AG04449 (cell line): Measurements from ENCODE around the gene SLC25A2.
"Not testable (repeated sequence)": the region's sequence is repeated elsewhere in the genome, so short reads cannot be mapped to it uniquely, and the experiment has no call there.

Experiments used
- CTCF ChIA-PET: fragments of 350-600 bp; formaldehyde crosslinking; extraction: SDS; loops from one replicate; lab custom pipeline; 2021; ENCODE audit warnings: antibody characterized with exemption; lab: Yijun Ruan, JAX
- POLR2A ChIA-PET: fragments of 400-600, 350-600 bp; formaldehyde crosslinking; extraction: SDS; loops from one replicate; lab custom pipeline; 2020; ENCODE audit warnings: antibody characterized with exemption, inconsistent platforms; lab: Yijun Ruan, JAX
- DNase-seq: peaks from one replicate; pipeline ENCODE4 v3.0.0-alpha.2; 2010; ENCODE audit warnings: low read depth, low spot score
- H3K4me3 ChIP-seq: 2 replicates; pipeline ENCODE4 v1.5.1; 2011; ENCODE audit warnings: low read depth, mild to moderate bottlenecking, control low read depth, low read length
- CTCF ChIP-seq: IDR thresholded peaks from one replicate; pipeline ENCODE4 v1.5.1; 2011; ENCODE audit warnings: mild to moderate bottlenecking, moderate library complexity, low read length, control low read depth, inconsistent platforms; ENCODE audit not compliant: insufficient read depth; ENCODE audit errors: missing control alignments

Gene SLC25A2

DNA sequence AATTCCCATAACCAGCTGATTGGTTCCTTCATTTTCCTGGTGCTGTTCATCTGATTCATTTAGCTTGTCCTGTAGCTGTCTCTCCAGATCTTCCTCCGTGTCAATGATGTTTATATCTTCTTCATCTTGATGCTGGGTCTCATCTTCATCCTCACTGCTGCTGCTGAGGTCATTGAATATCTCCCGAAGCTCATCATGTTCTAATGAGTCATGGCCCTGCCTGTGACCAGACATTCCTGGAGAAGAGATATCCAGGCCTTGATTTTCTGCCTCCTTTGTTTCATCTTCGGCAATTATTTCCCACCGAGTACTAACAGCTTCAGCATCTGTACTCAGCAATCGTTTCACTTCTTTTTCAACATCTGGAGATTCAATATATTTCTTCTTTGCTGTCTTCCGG is 15.4 kb upstream of the SLC25A2 start:
- POLR2A ChIA-PET: no interaction called here
- TF ChIP-seq CTCF: no peak
- CTCF ChIA-PET: interaction anchor here (1.0 to 5.6 kb wide), 18 partner anchors 9 to 248 kb away, joined by 3 to 77 read pairs (median 6); partner anchors contain the start of genes PCDHGA1, PCDHGA11, PCDHGA12 and PCDHGA2
- no peak for DNase-seq
- no peak overlapping the region for H3K4me3 ChIP-seq

- H3K4me3 ChIP-seq, POLR2A ChIA-PET, DNase-seq: not testable (repeated sequence)
- CTCF ChIA-PET: interaction anchor here (1.8 kb wide), 1 partner anchor 8 kb away, joined by 5 read pairs; no protein-coding TSS in a partner anchor
Measured at GRCh38 chr5:141316963-141317362, 13.1 kb upstream of the SLC25A2 start.

GRCh38 chr5:141313711-141314110 is 9.9 kb upstream of the SLC25A2 start:
- DNase-seq: no peak
- no peak for TF ChIP-seq CTCF
- no peak overlapping the region for H3K4me3 ChIP-seq
- POLR2A ChIA-PET: no interaction called here
- CTCF ChIA-PET: no interaction called here

DNA sequence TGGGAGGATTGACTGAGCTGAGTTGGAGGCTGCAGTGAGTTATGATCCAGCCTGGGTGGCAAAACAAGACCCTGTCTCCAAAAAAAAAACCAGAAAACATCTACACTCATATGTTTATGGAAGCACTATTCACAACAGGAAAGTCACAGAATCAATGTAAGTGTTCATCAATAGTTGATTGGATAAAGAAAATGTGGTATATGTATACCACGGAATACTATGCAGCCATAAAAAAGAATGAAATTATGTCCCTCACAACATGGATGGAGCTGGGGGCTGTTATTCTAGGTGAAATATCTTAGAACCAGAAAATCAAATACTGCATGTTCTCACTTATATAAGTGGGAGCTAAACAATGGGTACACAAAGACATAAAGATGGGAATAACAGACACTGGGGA is 2.8 kb upstream of the SLC25A2 start:
- ChIA-PET CTCF (interaction anchor here (1.0 kb wide), 1 partner anchor 13 kb away, joined by 4 read pairs; no protein-coding TSS in a partner anchor), POLR2A (no interaction called here)
- no peak for DNase-seq
- no peak for TF ChIP-seq CTCF
- no peak overlapping the region for H3K4me3 ChIP-seq

DNA sequence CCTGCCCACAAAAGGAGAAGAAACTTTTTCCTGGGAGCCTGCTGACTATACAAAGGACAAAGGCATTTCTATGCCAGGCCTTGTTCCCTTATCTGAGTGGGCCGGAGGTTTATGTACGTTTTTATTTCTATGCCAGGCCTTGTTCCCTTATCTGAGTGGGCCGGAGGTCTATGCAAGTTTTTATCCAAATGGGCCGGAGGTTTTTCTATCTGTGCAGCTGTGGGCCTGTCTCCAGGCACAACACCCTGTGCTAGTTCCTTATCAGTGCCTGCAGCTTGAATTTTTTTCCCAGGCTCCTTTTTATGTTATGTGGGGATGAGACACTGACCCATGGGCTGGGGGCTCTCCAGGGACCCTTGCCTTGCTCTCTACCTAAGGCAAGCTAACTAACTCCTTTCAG is 5.5 kb downstream of the SLC25A2 start:
- TF ChIP-seq CTCF: no peak
- no peak overlapping the region for H3K4me3 ChIP-seq
- DNase-seq: no peak
- CTCF ChIA-PET: no interaction called here
- POLR2A ChIA-PET: no interaction called here

GRCh38 chr5:141272906-141273305 is 30.9 kb downstream of the SLC25A2 start:
- no peak for TF ChIP-seq CTCF
- POLR2A ChIA-PET: no interaction called here
- H3K4me3 ChIP-seq: no peak overlapping the region
- CTCF ChIA-PET: interaction anchor here (0.6 kb wide), 1 partner anchor 47 kb away, joined by 4 read pairs; no protein-coding TSS in a partner anchor
- no peak for DNase-seq

DNA sequence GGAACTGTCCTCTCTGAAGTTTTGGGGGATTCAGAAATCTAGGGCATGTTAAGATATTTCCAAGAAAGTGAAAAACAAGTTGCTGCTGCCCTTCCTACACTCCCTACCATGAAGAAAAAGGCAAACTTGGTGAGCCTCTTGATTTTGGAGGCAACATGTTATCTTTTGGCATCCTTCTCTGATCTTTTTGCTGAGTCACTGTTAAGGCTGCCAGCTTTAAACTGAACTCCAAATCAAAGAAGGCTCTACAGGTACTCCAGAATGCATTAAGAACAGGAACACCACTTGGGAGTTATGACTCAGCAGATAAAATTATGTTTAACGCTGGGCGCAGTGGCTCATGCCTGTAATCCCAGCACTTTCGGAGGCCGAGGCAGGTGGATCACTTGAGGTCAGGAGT is 34.7 kb downstream of the SLC25A2 start:
- ChIA-PET POLR2A (no interaction called here), CTCF (no interaction called here)
- DNase-seq: no peak
- no peak for TF ChIP-seq CTCF
- no peak overlapping the region for H3K4me3 ChIP-seq
